ENCODE measurements around the gene ABHD10. TPM values are rescaled to one million over a fixed set of nuclear protein-coding genes. Genes with fewer than 3 reads are reported as not detected.

The ABHD10 gene
- polyA plus RNA-seq, 2 of the 4 experiments (the other 2 are of a cell fraction): 31.8 to 42.1 TPM

Other genes starting within 250 kb of the ABHD10 start
- gene PHLDB2, start 119.8 kb upstream of the ABHD10 start, polyA plus RNA-seq (2011; rRNA removed): 39.5 and 49.4 TPM in 2 replicates
- 50.6 to 59.7 TPM (median 56.5 TPM) in 3 replicates for gene PHLDB2, start 119.8 kb upstream of the ABHD10 start, polyA plus RNA-seq (2017; fragmentation: RNase III; extraction: RNeasy Plus Mini Kit Qiagen cat#74134 plus additional on column Dnase treatment)
- gene TAGLN3, start 19.9 kb downstream of the ABHD10 start, polyA plus RNA-seq (2011; rRNA removed): not detected in 2 replicates
- gene TAGLN3, start 19.9 kb downstream of the ABHD10 start, polyA plus RNA-seq (2017; fragmentation: RNase III; extraction: RNeasy Plus Mini Kit Qiagen cat#74134 plus additional on column Dnase treatment): not detected in 3 replicates
- 0.04 TPM in 2 replicates for gene TMPRSS7, start 55.7 kb downstream of the ABHD10 start, polyA plus RNA-seq (2011; rRNA removed)
- gene TMPRSS7, start 55.7 kb downstream of the ABHD10 start, polyA plus RNA-seq (2017; fragmentation: RNase III; extraction: RNeasy Plus Mini Kit Qiagen cat#74134 plus additional on column Dnase treatment): 0.05 to 0.09 TPM (median 0.05 TPM) in 3 replicates
- 10.3 and 11.5 TPM in 2 replicates for gene C3orf52, start 107.4 kb downstream of the ABHD10 start, polyA plus RNA-seq (2011; rRNA removed)
- 7.0 to 7.7 TPM (median 7.5 TPM) in 3 replicates for gene C3orf52, start 107.4 kb downstream of the ABHD10 start, polyA plus RNA-seq (2017; fragmentation: RNase III; extraction: RNeasy Plus Mini Kit Qiagen cat#74134 plus additional on column Dnase treatment)
- gene GCSAM, start 154.2 kb downstream of the ABHD10 start, polyA plus RNA-seq (2011; rRNA removed): not detected in 2 replicates
- gene GCSAM, start 154.2 kb downstream of the ABHD10 start, polyA plus RNA-seq (2017; fragmentation: RNase III; extraction: RNeasy Plus Mini Kit Qiagen cat#74134 plus additional on column Dnase treatment): not detected in 3 replicates